Prostate gland (tissue), 2 donors: ENCODE results near the gene CPLANE2.
"Not testable (repeated sequence)": the region's sequence is repeated elsewhere in the genome, so short reads cannot be mapped to it uniquely, and the experiment has no call there.

Experiments
- CTCF ChIP-seq, 4 experiments: fragments of 200-600 bp in 2 of 4; fragments of 450-650 bp in 2 of 4; sonication (generic) in 2 of 4; IDR thresholded peaks; 1 replicate in 3 of 4; 2 replicates in 1 of 4; pipeline ENCODE4 v1.5.1; 2016 to 2019; ENCODE audit warnings: antibody characterized with exemption in 4 of 4, mild to moderate bottlenecking in 2 of 4, moderate library complexity in 2 of 4
- POLR2AphosphoS5 ChIP-seq: sonication (generic); formaldehyde crosslinking; IDR thresholded peaks from one replicate; pipeline ENCODE4 v1.6.1; 2017; ENCODE audit warnings: antibody characterized with exemption

- TF ChIP-seq POLR2AphosphoS5; CTCF (IDR thresholded peaks at IDR 0.05): not testable (repeated sequence)
These were observed 40.8 kb downstream of the CPLANE2 start for GRCh38 chr1:16196139-16196538.
